HG02943 (cell line): ENCODE data around the gene THRAP3.
"Not testable (repeated sequence)": the region's sequence is repeated elsewhere in the genome, so short reads cannot be mapped to it uniquely, and the experiment has no call there.

Source experiments
- ATAC-seq: cut with Tn5 transposase; IDR thresholded peaks from one replicate; pipeline ENCODE4 v1.9.1; 2021; ENCODE audit warnings: mild to moderate bottlenecking, low read depth, moderate library complexity; ENCODE audit not compliant: unreplicated experiment

THRAP3 gene

GRCh38 chr1:36206323-36206858, 17.9 kb upstream of the THRAP3 start:
- no peak for ATAC-seq

DNA sequence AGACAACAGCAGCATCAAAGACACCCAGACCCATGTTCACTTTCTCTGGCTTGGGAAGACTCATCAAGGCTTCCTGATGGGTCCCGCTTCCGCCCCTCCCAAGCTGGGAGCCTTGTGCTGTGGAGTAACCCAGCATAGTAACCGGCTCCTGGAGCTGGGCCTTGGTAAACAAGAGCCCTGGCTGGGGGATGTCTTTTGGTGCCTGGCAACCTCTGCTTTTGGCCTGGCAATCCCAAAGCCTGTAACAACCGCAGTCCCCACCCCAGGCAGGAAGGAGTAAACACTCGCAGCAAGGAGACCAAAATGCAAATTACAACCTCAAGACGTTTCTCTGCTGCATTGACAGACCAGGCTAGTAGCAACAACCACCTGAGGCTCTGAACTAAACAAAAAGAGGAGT, 16.9 kb upstream of the THRAP3 start:
- ATAC-seq: no peak

GRCh38 chr1:36208978-36209703, 15.1 kb upstream of the THRAP3 start:
- ATAC-seq: no peak

GRCh38 chr1:36211307-36211706, 12.9 kb upstream of the THRAP3 start:
- ATAC-seq: no peak

DNA sequence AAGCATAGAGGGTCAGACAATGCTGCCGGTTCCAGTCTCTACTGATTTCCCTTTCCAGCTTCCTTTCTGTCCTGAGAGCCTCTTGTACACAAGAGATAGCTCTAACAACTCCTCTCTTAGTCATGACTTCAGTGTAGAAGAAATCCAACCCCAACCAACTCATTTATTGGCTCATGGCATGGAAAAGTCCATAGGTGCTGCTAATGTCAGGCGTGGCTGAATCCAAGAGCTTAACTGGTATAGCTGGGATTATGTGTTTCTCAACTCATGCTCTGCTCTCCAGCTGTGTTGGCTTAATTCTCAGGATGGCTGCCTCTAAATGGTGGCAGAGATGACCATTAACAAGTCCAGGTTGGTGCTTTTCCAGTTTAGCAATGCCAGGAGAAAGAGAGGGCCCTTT, 12.4 kb upstream of the THRAP3 start:
- no peak for ATAC-seq

DNA sequence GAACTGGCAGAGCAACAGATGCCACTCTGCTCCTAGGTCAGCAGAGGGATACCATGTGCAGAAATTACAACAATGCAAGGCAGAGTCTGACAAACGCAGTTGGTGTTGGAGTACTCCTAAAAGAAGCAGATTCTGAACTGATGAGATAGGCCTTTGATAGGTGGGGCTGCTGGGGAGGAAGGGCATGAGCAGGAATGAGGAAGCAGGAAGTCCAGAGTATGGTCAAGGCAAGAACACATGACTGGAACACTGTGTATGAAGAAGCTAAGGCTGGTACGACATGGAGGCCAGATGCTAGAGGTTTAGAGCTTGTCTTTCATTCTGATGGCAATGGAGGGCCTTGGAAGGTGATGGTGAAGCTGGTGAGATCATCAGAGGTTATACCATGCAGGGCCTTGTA, 11.5 kb upstream of the THRAP3 start:
- no peak for ATAC-seq

DNA sequence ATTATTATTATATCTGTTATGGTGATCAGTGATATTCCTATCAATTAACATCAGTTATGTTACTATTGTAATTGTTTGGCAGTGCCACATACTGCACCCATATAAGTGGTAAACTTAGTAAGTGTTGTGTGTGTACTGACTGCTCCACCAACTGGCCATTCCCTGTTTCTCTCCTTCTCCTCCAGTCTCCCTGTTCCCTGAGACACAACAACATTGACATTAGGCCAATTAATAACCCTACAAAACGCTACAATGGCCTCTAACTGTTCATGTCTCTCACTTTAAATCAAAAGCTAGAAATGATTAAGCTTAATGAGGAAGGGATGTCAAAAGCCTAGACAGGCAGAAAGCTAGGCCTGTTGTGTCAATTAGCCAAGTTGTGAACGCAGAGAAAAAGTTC, 6.6 kb upstream of the THRAP3 start:
- no peak for ATAC-seq

GRCh38 chr1:36221901-36222300, 2.3 kb upstream of the THRAP3 start:
- ATAC-seq: not testable (repeated sequence)

DNA sequence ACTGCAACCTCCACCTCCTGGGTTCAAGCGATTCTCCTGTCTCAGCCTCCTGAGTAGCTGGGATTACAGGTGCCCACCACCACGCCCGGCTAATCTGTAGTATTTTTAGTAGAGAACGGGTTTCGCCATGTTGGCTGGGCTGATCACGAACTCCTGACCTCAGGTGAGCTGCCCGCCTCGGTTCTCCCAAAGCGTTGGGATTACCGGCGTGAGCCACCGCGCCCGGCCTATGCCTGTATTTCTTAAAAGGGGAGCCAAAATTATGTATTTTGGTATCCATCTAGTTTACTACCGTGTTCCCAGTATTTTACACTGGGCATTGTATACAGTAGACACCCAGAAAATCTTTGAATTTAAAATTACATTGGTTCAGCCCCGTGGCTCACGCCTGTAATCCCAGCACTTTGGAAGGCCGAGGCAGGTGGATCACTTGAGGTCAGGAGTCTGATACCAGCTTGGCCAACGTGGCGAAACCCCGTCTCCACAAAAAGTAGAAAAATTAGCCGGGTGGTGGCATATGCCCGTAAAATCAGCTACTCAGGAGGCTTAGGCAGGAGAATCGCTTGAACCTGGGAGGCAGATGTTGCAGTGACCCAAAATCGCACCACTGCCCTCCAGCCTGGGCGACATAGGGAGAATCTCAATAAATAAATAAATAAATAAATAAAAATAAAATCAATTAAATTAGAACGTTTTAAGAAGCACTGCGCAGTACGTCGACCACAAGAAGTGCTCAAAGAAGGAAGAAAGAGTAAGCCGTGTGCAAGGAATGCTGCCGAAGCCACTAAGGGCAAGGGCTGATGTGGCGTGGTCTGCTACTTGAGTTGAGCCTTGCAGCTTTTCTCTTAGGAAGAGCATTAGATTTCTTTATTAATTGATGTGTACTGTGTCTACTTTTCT, 1.5 kb upstream of the THRAP3 start:
- ATAC-seq: no peak

DNA sequence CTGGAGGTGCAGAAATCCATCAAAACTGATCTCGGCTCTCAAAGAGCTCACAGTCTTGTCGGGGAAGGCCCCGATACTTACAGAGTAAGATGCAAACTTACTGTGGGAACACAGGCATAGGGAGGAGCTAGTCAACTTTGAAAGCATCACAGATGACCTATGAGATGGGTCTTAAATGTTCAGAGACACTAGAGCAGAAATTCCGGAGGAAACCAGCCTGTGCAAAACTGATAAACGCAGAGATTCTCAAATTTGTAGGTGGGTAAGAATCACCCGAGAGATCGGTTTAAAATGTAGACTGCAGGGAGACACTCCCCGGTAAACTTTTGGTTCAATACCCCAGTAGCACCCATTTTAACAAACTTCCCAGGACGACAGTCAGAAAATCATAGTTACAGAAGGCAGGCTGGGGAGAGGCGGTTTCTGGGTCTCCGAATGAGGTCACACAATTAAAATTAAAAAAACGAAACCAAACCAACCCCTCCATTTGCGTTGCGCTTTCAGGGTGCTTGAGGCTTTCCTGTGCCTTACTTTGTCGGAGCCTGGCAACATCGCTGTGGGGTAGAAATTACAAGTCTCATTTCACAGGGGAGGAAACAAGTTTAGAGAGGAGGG, 755 bp upstream of the THRAP3 start:
- peak; percentile 14 for ATAC-seq

- peak; percentile 51 for ATAC-seq
Measured at GRCh38 chr1:36224537-36225282, 467 bp downstream of the THRAP3 start.

GRCh38 chr1:36225283-36225899, 1.1 kb downstream of the THRAP3 start:
- no peak for ATAC-seq

- not testable (repeated sequence) for ATAC-seq
Measured at GRCh38 chr1:36230279-36230678, 6.0 kb downstream of the THRAP3 start.

DNA sequence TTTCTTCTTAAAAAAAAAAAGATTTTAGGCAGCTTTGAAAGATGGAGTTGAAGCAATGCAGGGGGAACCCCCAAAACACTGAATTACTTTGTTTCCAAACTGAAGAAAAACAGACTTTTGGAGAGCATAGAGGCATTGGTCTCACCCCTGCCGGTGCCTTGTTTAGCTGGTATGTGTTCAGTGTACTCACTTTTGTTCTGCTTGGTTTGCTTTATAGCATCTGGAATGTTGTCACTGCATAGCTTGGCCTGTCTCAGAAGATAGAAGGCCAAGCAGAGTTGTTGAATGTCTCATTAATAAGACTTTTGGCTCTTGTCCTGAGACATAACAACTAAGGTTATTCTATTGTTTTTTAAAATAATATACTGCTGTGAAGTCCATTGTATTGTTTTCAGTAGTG, 6.9 kb downstream of the THRAP3 start:
- ATAC-seq: no peak

DNA sequence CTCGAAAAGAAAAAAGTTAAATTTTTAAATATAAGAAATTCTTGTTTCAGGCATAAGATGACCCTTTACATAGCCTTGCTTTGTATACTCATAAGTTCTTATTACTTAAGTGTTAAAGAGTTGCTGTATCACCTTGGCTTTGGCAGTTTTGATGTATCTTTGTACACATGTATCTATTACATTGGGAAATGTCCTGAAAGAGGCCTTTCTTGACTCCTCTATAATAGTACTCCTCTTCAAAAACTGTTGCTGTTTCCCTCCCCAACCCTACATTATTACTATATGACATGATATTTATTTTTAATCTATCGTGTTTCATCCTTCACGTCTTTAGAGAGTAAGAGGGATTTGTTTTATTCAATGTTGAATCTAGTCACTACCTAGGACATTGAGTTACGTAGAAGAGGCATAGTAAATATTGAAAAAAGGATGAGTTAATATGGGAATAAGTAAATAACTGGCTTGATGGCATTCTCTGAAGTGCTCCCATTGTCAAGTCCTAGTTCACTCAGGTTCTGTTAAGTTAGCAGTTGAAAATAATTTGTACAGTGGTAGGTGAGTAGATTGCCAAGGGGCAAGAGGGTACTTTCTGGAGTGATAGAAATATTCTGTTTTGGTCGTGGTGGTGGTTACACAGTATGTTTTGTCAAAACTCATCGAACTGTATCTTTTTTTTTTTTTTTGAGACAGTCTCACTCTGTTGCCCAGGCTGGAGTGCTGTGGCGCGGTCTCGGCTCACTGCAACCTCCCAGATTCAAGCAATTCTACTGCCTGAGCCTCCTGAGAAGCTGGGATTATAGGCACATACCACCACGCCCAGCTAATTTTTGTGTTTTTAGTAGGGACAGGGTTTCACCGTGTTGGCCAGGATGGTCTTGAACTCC, 8.2 kb downstream of the THRAP3 start:
- ATAC-seq: no peak

DNA sequence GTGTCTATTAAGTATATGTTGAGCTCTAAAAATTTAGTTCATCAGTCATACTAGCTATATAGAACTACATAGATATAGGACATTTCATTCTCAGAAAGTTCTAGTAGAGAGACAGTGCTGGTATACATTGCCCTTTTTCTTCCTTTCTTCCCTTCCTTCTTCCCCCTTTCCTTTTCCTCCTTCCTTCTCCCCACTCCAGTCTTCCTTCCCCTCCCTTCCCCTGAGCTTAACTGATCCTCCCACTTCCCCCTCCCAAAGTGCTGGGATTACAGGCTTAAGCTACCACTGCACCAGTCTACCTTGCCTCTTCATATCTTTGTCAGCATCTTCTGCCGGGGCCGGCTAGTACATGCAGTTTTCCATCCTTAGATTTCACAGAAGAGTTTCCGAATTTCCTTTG, 12.1 kb downstream of the THRAP3 start:
- ATAC-seq: no peak

DNA sequence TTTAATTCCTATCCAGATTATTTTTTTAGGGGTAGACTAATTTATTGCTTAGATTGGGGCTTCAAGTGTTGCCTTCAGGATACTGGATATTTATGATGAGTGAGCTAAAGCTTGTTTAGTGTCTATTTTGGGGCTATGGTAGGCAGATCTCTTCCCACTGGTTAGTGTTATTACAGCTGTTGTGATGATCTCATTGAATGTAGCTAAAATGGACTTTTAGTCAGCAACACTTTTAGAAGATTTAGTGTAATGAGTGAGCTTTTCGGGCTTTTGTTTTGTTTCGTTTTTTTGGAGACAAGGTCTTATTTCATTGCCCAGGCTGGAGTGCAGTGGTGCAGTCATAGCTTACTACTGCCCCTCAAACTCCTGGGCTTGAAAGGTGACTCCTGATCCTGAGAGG, 14.2 kb downstream of the THRAP3 start:
- no peak for ATAC-seq

DNA sequence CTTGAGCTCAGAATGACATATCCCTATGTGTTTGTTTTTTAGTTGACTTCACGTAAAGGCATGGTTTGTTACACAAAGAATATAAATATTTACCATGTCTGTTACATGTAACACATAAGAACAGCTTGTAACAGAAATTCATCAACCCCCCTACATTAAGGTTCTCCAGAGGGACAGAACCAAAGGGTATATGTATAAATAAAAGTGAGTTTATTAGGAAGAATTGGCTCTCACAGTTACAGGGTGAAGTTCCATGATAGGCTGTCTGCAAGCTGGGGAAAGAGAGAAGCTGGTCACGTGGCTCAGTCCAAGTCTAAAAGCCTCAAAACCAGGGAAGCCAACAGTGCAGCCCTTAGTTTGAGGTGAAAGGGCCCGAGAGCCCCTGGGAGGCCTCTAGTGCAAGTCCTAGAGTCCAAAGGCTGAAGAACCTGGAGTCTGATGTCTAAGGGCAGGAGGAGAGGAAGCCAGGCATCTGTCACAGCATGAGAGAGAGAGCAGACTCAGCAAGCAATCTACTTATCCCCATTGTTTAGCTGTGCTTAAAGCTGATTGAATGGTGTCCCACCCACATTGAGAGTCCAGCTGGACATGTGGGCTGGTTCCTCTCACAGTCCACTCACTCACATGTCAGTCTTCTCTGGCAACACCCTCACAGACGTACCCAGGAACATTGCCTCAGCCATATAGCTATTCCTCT, 15.8 kb downstream of the THRAP3 start:
- no peak for ATAC-seq
